ENCODE results near the gene TBC1D3B.

DNA sequence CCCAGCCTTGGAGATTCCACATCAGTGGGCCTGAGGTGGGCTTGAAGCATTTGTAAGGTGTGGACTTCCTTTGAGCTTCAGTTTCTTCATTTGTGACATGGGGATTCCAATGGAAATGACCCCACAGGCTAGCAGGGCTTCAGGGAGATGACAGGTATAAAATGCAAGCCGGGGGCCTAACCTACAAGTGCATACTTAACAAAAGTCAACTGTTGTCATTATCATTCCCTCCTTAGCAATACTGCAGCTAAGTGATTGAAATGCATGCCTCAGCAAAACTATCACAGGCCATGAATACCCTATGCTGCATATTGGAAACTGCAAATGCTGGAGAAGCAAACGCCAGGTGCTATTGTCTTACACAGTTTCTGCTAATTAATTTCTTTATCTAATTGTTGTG is 53.0 kb downstream of the TBC1D3B start:
- TF ChIP-seq, protein P1, sequence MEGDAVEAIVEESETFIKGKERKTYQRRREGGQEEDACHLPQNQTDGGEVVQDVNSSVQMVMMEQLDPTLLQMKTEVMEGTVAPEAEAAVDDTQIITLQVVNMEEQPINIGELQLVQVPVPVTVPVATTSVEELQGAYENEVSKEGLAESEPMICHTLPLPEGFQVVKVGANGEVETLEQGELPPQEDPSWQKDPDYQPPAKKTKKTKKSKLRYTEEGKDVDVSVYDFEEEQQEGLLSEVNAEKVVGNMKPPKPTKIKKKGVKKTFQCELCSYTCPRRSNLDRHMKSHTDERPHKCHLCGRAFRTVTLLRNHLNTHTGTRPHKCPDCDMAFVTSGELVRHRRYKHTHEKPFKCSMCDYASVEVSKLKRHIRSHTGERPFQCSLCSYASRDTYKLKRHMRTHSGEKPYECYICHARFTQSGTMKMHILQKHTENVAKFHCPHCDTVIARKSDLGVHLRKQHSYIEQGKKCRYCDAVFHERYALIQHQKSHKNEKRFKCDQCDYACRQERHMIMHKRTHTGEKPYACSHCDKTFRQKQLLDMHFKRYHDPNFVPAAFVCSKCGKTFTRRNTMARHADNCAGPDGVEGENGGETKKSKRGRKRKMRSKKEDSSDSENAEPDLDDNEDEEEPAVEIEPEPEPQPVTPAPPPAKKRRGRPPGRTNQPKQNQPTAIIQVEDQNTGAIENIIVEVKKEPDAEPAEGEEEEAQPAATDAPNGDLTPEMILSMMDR (conservative IDR thresholded peaks at IDR 0.05; ENCODE audit: low read depth, low read length), result no peak
- TF ChIP-seq EZH2phosphoT487 (IDR thresholded peaks at IDR 0.05; ENCODE audit: borderline replicate concordance, low read length), result no peak
- no peak for TF ChIP-seq EZH2 (IDR thresholded peaks at IDR 0.05; ENCODE audit: low read length, unreplicated experiment)

Measured in PC-3 (cell line).